ENCODE data around the gene TKTL1.

TKTL1 gene

GRCh38 chrX:154368630-154369448 lies 73.2 kb downstream of the TKTL1 start:
- peaks cover 39% of the 10 kb centered on the region for H3K4me1 ChIP-seq (ENCODE audit: control insufficient read depth, low read length)

GRCh38 chrX:154369449-154370299 lies 74.1 kb downstream of the TKTL1 start:
- Histone ChIP-seq H4K20me1 (ENCODE audit: control insufficient read depth, insufficient read depth, low read depth, low read length) (no peaks in the 10 kb centered on the region), H3K9me2 (replicated peaks; ENCODE audit: control insufficient read depth, low read length) (no peaks in the 10 kb centered on the region), H3K36me3 (ENCODE audit: control insufficient read depth, low read length) (peaks cover 4% of the 10 kb centered on the region), H3K4me1 (ENCODE audit: control insufficient read depth, low read length) (peaks cover 44% of the 10 kb centered on the region), H3K4me3 (ENCODE audit: low read length) (peak overlapping the region; percentile 87), H3F3A (ENCODE audit: control insufficient read depth, insufficient read depth) (no peaks in the 10 kb centered on the region), H3K4me2 (ENCODE audit: low read length) (peak overlapping the region; percentile 93), H3K27me3 (ENCODE audit: control insufficient read depth, low read length) (peaks cover 8% of the 10 kb centered on the region; the same call in 1 of the 2 replicates), H3K27ac (ENCODE audit: low read depth, low read length) (peak overlapping the region; percentile 46), H3K9me3 (ENCODE audit: control insufficient read depth, insufficient read depth, low read length) (no peaks in the 10 kb centered on the region), H3K79me2 (ENCODE audit: control insufficient read depth, low read length) (peaks cover 30% of the 10 kb centered on the region)
- TF ChIP-seq EZH2phosphoT487 (IDR thresholded peaks at IDR 0.05; ENCODE audit: borderline replicate concordance, low read length), result no peak
- TF ChIP-seq CTCF (IDR thresholded peaks at IDR 0.05; ENCODE audit: low read depth, low read length, poor library complexity, severe bottlenecking), result no peak

More at GRCh38 chrX:154368630-154369448, 73.2 kb downstream of the TKTL1 start:
- H3K36me3 ChIP-seq (ENCODE audit: control insufficient read depth, low read length), result peaks cover 9% of the 10 kb centered on the region
- peak overlapping the region; percentile 93 for H3K4me2 ChIP-seq (ENCODE audit: low read length)
- H3K9me3 ChIP-seq (ENCODE audit: control insufficient read depth, insufficient read depth, low read length), result no peaks in the 10 kb centered on the region
- no peak overlapping the region for H3K27ac ChIP-seq (ENCODE audit: low read depth, low read length)
- peaks cover 8% of the 10 kb centered on the region; the same call in 1 of the 2 replicates for H3K27me3 ChIP-seq (ENCODE audit: control insufficient read depth, low read length)
- H3K4me3 ChIP-seq (ENCODE audit: low read length), result peak overlapping the region; percentile 87
- H4K20me1 ChIP-seq (ENCODE audit: control insufficient read depth, insufficient read depth, low read depth, low read length), result no peaks in the 10 kb centered on the region
- H3K79me2 ChIP-seq (ENCODE audit: control insufficient read depth, low read length), result peaks cover 30% of the 10 kb centered on the region
- no peaks in the 10 kb centered on the region for H3F3A ChIP-seq (ENCODE audit: control insufficient read depth, insufficient read depth)
- TF ChIP-seq EZH2phosphoT487 (IDR thresholded peaks at IDR 0.05; ENCODE audit: borderline replicate concordance, low read length), result no peak
- TF ChIP-seq CTCF (IDR thresholded peaks at IDR 0.05; ENCODE audit: low read depth, low read length, poor library complexity, severe bottlenecking), result no peak
- H3K9me2 ChIP-seq (replicated peaks; ENCODE audit: control insufficient read depth, low read length), result no peaks in the 10 kb centered on the region

- no peaks in the 10 kb centered on the region for H4K20me1 ChIP-seq (ENCODE audit: control insufficient read depth, insufficient read depth, low read depth, low read length)
- H3K9me3 ChIP-seq (ENCODE audit: control insufficient read depth, insufficient read depth, low read length), result no peaks in the 10 kb centered on the region
- H3K27ac ChIP-seq (ENCODE audit: low read depth, low read length), result peak overlapping the region; percentile 46
- peaks cover 52% of the 10 kb centered on the region for H3K4me1 ChIP-seq (ENCODE audit: control insufficient read depth, low read length)
- H3F3A ChIP-seq (ENCODE audit: control insufficient read depth, insufficient read depth), result no peaks in the 10 kb centered on the region
- H3K79me2 ChIP-seq (ENCODE audit: control insufficient read depth, low read length), result peaks cover 30% of the 10 kb centered on the region
- H3K4me3 ChIP-seq (ENCODE audit: low read length), result peak overlapping the region; percentile 87
- TF ChIP-seq CTCF (IDR thresholded peaks at IDR 0.05; ENCODE audit: low read depth, low read length, poor library complexity, severe bottlenecking) (no peak), EZH2phosphoT487 (IDR thresholded peaks at IDR 0.05; ENCODE audit: borderline replicate concordance, low read length) (no peak)
- no peaks in the 10 kb centered on the region for H3K9me2 ChIP-seq (replicated peaks; ENCODE audit: control insufficient read depth, low read length)
- peaks cover 8% of the 10 kb centered on the region; the same call in 1 of the 2 replicates for H3K27me3 ChIP-seq (ENCODE audit: control insufficient read depth, low read length)
- H3K36me3 ChIP-seq (ENCODE audit: control insufficient read depth, low read length), result peaks cover 4% of the 10 kb centered on the region
- peak overlapping the region; percentile 93 for H3K4me2 ChIP-seq (ENCODE audit: low read length)
These were observed 74.9 kb downstream of the TKTL1 start for GRCh38 chrX:154370300-154371016.

Measured in DOHH2 (cell line).